ENCODE data around the gene CBFA2T2.
"Not testable (repeated sequence)": the region's sequence is repeated elsewhere in the genome, so short reads cannot be mapped to it uniquely, and the experiment has no call there.

CBFA2T2 gene

DNA sequence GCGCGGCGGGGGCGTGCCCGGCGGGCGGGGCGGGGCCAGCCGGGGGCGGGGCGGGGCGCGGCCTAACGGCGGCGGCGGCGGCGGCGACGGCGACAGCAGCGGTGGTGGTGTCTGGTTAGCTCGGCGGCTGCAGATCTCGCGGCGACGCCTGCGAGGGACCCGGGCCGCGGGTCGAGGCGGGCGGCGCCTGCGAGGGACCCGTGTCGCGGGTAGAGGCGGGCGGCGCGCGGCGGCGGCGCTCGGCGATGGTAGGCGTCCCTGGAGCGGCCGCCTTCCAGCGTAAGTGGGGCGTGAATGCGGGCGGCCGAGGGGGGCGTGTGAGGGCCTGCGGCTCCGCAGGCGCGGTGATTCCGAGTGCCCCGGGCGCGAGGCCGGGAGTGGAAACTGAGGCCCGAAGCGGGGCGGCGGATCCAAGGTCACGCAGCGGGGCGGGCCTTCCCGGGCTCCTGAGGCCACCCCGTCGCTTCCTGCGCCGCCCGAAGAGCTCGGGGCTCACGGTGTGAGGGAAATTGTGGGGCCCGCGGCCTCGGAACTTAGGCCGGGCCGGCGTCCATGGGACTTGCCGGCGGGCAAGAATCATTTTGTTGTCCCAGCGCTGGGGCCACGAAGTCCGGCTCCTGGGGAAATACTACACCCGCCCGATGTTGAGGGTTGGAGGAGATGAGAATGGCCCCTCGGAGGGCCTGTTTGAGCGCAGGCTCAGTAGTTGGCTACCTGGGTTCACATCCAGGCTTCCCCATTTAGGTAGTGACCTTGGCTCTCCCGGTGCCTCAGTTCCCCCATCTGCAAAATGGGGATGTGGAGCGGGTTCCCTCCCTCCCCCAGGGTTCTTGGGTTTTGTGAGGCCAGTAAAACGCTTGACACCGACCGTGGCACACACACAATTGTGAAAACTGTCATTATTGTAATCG, at the start of gene CBFA2T2:
Gene CBFA2T2 (plus strand): TSS at position 74 of the 911 bp plus-strand sequence. CDS start 172 bp downstream, at position 246.
- peak; percentile 45 for DNase-seq

DNA sequence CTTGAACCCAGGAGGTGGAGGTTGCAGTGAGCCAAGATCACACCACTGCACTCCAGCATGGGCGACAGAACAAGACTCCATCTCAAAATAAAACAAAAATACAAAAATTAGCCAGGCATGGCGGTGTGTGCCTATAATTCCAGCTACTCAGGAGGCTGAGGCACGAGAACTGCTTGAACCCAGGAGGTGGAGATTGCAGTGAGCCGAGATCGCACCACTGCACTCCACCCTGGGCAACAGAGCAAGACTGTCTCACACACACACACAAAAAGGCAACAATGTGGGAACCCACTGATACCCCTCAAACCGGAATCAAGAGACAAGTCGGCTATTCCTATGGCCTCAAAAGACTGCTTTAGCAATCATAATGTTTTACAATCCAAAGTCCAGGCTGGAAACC, 49.3 kb upstream of the CBFA2T2 start:
- DNase-seq: not testable (repeated sequence)

DNA sequence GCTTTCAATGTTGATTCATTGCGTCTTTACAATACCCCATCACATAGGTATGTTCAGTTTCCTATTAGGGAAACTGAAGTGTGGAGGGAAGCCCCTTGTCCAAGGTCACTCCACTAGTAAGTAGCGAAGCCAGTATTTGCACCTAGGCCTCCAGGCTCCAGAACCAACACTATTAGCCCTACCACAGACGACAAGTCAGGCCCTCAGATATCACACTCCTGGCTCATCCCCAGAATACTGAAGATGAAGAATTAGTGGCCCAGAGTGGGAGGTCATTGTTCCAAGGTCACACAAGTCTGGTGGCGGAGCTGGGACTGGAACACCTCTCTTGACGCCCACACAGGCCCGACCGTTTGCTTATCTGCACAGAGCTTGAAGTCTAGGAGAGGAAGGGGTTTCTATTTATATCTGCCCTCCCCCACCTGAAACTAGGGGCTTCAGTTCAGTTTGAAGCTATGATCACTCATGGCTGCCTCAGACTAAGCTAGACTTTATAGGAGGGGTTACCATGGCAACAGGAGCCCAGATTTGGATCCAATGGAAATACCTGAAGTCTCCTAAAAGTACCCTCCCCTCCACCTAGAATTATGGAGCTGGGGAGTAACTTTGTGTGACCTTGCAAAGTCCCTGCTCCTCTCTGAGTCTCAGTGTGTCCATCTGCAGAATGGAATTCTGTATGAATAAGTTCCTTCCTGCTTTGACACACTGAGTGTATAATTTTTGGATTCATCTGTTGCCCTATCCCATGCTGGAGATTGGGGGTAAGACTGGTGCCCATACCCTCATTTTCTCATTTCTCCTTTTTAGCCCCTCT, 48.5 kb upstream of the CBFA2T2 start:
- no peak for DNase-seq

DNA sequence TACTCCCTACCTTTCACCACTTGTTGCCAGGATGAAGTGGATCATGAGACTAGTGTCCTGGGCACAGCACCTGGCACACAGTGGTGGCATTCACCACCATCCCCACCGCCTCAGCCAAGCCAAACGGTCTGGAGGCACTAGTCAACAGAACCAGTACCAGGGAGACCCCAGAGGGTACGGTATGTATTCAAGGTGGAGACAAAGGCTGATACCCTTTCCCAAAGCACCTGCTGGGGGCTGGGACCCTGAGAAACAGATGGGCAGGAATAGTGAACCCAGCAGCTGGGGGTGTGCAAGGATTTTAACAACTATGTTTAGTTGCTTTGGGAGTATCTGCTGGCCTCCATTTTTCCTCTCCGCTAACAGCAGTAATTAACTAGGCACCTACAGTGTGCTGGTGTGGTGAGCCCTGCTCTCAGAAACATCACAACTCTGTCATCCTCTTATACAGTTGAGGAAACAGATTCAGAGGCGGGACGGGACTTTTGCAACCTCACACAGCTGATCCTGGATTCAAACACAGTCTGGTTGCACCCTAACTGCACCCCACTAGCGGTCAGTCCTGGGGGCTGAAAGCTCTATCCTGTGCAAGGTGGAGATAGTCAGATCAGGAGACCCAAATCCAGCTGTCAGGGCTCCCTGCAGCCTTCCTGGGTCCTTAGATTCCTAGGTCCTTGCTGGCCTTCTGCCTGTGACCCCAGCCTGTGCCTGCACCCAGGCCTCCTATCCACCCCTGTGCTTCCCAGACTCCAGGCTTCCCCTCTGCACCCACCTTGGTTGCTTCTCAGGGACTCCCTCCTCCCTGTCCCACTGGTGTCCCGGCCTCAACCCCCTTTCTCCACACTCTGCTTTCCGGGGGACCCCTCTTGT, 47.5 kb upstream of the CBFA2T2 start:
- DNase-seq: no peak

DNA sequence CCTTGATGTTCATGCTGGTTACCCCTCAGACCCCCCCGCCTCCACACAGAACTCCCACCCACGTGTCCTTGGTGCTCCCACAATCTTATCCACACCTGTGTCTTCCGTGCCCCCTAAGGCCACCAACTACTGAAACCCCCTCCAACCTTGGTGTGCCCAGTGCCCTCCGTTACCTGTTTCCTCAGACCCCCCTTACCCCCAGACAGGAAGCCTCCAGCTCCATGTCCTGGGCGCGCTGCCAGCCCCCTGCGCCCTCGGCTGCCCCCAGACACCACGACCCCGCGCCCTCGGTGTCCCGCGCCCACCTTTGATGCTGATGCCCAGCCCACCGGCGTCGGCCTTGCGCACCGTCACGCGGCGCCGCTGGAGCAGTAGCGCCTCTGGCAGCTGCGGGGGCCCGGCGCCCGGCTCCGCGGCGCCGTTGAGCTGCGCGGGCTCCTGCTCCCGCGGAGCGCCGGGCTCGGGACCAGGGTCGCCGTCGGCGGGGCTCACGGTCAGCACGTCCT, 46.8 kb upstream of the CBFA2T2 start:
- DNase-seq: no peak

DNA sequence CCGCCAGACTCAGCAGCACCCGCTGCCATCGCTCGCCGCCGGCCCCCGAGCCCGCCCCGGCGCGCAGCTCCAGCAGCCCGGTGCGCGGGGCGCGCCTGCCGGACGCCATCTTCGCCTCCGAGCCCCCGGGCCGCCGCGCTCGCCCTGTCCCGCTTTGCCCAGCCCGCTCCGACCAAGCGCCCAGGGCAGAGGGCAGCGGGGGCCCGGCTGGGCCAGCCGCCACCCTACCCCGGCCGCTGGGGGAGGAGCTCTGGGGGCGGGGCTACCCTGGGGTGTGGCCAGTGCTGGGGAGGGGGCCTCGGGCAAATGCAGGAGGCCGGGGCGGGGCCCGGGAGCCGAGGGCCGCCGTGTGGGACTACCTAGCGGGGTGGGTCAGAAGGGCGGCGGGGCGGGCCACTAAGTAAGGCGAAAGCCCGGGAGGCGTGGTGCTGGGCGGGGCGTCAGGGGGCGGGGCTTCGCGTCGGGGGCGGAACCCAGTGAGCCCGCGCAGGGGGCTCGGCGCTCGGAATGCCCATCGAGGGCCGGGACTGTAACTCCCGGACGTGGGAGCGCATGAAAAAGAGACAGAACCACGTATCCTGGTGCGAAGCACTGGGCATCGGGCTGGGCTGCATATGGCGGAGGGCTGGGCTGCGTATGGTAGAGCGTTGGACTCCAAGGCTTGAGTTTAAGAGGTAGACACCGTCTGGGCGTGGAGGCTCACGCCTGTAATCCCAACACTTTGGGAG, 46.2 kb upstream of the CBFA2T2 start, which contains the start of gene SNTA1:
Gene SNTA1 (minus strand): TSS at position 252 of the 728 bp plus-strand sequence. CDS start 143 bp downstream, at position 109.
- DNase-seq: peak; percentile 56

DNA sequence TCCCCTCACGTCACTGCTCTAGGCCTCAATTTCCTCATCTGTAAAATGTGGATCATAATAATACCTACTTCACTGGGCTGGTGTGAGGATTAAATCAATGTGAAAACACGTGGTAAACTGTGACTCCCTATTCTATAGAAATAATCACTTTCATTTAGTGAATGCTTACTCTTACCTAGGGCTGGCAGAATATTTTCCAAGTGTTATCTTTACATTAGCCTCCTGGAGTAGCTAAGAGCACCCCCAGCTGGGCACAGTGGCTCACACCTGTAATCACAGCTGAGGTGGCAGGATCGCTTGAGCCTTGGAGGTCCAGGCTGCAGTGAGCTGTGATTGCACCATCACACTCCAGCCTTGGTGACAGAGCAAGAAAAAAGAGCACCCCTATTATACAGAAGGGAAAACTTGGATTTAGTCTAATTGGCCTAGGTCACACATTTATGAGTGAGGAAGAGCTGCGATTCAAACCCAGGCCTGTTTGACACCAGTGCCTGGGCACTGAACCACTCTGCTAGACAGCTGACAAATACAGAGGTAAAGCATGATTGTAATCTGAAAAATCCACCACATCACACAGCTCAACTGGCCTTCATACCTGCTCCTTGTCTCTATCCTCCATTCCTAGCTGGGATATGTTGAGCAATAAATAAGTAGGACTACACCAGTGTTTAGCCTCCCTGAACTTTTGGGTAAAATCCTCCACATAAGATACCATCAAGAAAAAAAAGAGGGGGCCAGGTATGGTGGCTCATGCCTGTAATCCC, 44.9 kb upstream of the CBFA2T2 start:
- no peak for DNase-seq

DNA sequence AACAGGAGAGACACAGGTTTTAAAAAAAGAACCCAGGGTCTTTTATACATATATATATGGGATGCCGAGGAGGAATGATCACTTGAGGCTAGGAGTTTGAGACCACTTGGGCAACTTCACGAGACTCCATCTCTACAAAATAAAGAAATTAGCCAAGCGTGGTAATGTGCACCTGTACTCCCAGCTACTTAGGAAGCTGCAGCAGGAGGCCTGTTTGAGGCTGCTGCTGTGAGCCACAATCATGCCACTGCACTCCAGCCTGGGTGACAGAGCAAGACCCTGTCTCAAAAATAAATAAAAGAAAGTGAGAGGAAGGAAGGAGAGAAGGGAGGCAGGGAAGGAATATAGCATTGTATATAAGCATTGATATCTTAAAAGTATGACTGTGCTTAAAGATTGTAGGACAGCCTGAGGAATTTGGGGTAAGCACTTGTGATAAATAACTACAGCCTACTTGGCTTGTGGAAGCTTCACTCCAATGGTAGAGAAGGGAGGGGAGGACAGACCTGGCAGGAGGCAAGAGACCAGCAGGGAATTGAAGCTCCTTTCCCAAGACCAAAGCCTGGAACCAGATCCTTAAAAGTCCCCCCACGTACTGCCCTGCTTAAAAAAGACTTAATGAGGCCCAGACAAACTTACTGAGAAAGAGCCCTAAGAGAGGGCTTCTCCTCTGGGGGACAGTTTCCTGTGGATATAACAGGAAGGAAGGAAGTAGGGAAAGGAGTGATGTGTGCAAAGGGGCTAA, 43.8 kb upstream of the CBFA2T2 start:
- DNase-seq: peak; percentile 12

DNA sequence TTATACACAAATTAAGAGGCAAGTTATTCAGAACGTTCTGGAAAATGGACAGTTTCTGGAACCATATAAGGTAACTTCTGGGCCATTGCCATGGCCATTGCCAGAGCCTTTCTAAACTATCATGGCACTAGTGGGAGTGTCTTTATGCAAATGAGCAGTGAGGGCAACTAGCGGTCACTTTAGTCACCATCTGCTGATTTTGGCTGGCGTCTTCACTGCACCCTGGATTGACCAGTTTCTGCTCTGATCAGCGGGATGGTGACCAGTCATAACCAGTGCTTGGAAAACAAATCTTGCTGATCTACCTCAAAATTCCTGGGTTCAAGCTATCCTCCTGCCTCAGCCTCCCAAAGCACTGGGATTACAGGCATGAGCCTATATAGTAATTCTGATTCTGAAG, 39.0 kb upstream of the CBFA2T2 start:
- no peak for DNase-seq

DNA sequence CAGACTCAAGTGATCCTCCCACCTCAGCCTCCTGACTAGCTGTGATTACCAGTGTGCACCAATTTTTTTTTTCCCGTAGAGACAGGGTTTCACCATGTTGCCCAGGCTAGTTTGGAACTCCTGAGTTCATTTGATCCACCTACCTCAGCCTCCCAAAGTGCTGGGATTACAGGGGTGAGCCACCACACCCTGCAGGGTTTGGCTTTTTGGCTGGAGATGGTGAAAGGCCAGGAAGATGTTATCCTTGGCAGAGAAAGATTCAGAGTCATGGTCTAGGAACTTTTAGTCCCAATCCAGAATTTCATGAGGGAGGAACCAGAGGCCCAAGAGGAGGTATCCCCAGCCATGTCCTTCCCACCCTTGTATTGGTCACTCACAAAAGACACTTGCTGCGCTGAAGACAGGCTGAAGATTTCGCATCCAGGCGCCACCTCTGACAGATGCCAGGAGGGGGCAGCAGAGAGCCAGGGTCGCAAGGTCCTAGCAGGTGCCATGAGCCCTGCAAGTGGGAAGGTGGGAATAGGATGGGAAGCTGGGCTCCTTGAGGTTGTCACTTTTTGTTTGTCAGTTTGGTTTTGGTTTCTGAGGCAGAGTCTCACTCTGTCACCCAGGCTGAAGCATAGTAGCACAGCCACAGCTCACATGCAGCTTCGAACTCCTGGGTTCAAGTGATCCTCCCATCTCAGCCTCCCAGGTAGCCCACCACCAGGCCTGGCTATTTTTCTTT, 32.8 kb upstream of the CBFA2T2 start:
- DNase-seq: not testable (repeated sequence)

DNA sequence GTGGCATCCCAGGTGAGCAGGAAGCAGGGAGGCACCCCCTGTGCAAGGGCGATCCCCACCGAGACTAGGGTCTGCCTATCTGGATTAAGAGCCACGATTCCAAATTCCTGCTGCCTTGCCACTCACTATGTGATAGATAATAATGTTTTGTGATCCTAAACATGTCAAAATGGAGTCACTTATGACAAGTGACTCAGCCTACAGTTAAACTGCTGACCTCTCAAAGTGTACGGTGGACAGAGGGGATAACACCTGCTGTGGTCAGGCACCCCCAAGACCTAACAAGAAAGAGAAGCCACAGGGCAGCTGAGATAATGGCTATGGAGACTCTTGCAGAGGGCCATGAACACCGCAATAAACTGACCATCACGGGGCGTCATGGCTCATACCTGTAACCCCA, 30.3 kb upstream of the CBFA2T2 start:
- no peak for DNase-seq

DNA sequence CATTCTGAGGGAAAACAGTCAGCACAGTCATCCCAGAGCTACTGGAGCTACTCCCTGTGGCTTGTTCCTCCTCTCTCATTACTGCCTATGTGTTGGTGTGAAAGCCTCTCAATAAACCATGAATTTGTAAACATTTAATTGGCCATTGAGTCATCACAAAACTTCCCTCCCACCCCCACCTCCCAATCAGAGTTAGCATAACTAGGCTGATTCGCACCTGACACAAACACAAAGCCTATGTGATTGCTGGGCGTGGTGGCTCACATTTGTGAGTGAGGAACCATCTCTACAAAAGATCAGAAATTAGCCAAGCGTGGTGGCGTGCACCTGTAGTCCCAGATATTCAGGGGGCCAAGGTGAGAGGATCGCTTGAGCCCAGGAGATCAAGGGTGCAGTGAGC, 29.2 kb upstream of the CBFA2T2 start:
- DNase-seq: no peak

DNA sequence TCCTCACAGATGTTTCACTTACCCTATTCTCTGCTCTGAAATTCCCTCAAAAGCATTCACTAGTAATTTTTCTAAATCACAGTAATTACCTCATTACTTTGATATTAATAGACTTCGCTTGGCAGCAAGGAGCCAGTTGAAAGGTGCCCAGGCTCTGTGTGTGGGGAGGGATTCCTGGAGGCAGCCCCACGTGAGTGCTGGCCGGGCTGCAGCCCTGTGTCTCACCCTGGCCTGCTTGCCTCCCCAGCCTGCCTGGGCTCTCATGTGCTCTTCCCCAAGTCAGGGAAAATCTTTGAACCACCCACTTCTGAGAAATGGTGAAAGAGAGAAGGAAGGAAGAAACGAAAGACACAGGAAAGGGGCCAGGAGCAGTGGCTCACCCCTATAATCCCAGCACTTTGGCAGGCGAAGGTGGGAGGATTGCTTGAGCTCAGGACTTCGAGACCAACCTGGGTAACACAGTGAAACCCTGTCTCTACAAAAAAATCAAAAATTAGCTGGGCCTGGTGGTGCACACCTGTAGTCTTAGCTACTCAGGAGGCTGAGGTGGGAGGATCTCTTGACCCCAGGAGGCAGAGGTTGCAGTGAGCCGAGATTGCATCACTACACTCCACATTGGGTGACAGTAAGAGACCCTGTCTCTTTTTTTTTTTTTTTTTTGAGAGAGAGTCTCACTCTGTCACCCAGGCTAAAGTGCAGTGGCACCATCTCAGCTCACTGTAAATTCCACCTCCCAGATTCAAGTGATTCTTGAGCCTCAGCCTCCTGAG, 26.4 kb upstream of the CBFA2T2 start:
- no peak for DNase-seq

DNA sequence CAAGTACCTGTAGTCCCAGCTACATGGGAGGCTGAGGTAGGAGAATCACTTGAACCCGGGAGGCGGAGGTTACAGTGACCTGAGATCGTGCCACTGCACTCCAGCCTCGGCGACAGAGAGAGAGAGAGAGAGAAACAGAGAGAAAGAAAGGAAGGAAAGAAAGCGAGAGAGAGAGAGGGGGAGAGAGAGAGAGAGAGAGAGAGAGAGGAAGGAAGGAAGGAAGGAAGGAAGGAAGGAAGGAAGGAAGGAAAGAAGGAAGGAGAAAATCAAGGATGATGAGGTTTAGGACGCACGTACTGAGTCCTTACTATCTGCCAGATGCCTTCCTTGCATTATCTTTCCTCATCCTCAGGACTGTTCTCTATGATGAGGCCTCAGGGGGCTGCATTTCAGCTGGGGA, 25.1 kb upstream of the CBFA2T2 start:
- not testable (repeated sequence) for DNase-seq

DNA sequence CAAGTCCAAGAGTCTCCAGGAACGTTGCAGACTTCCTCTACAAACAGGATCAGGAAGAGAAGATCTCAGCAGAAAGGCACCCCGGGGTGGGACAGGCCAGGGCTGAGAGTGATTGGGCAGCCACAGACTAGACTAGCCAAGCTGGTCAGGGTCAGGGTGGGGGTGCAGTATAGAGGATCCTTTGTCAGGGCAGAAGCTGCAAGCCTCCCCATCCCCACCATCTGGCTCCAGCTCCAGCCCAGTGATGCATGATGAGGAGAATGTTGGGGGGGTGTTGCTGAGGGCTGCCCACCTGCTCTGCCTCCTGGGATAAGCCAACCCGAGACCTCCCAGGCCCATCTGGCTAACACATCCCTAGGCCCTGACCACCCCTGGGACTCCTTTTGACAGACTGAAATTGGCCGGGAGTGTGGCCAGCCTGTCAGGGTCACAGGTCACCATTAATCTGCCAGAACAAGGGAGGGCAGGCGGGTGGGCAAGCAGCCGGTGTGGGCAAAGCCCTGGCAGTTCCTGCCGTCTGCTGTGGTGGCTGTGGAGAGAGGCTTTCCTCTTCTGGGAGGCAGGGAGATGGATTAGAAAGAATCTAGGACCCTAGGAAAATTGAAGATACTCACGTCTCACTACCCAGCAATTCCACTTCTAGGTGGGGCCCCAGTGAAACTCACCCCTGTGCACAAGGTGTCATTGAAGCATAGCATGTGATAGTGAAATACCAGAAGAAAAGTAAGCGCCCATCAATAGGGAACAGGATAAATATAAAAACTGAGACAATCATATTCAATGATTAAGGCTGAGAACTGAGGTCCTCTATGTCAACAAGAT, 24.2 kb upstream of the CBFA2T2 start:
- no peak for DNase-seq

DNA sequence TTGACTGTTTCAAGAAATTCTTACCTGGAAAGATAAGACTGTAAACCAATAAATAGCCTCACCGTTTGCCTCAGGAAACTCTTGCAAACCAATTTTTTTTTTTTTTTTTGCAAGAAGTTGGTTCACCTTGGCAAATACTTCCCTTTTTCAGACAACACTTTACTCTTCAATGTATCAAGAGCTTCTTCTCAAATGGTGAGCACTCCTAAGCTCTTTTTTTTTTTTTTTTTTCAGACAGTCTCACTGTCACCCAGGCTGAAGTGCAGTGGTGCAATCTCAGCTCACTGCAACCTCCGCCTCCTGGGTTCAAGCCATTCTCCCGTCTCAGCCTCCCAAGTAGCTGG, 23.6 kb upstream of the CBFA2T2 start:
- no peak for DNase-seq

DNA sequence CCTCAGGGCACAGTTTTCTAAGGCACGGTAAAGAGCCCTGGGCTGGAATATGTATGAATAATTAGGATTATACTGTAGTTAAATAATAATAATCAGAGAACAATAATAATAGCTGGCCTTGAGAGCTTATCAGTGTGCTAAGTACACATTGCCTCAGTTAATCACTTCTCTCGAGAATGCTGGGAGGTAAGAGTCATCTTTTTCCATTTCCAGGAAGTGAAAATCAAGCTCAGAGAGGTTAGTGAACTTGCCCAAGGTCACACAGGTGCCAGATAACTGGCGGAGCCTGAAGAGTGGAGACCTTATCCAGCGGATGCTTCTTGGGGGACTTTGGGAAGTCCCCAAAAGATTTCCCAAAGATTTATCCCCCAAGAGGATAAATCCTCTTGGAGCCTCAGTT, 19.4 kb upstream of the CBFA2T2 start:
- DNase-seq: no peak

DNA sequence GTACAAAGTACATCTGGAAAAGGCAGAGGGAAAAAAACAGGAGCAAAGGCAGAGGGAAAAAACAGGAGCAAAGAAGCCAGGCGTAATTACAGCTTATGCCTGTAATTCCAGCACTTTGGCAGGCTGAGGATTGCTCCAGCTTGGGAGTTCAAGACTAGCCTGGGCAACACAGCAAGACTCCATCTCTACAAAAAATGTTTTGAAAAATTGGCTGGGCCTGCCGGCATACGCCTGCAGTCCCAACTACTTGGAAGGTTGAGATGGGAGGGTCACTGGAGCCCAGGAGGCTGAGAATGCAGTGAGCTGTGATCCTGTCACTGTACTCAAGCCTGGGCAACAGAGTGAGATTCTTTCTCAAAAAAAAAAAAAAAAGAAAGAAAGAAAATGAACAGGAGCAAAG, 19.0 kb upstream of the CBFA2T2 start:
- no peak for DNase-seq

Measured in DMS79 (cell line).